IMR-90 (cell line): ENCODE measurements around the gene AK2. TPM values are rescaled to one million over a fixed set of nuclear protein-coding genes. Genes with fewer than 3 reads are reported as not detected.

Experiments
- ATAC-seq: fragments of 200-7000 bp; cut with Tn5 transposase; 2 replicates; pipeline ENCODE4 v1.9.1; 2020; ENCODE audit warnings: low read depth, mild to moderate bottlenecking, moderate library complexity
- BruUV-seq: library from RNA; stranded (reverse); fragments of 400-500 nt; replicated peaks from 2 replicates; lab custom pipeline; 2021; lab: Mats Ljungman, UMichigan
- CTCF ChIA-PET: fragments of 300-600 bp; formaldehyde crosslinking; extraction: SDS; loops from one replicate; lab custom pipeline; 2021; ENCODE audit warnings: antibody characterized with exemption; lab: Yijun Ruan, JAX
- POLR2A ChIA-PET: fragments of 300-600 bp; sonication (Branson Sonifier 250); formaldehyde crosslinking; loops from one replicate; lab custom pipeline; 2022; ENCODE audit warnings: antibody characterized with exemption; ENCODE audit not compliant: unreplicated experiment; lab: Charles Lee
- DNase-seq: peaks from one replicate; pipeline ENCODE4 v3.0.0; 2013
- H2AFZ ChIP-seq: replicated peaks from 2 replicates; pipeline ENCODE3; 2013; ENCODE audit warnings: low read length, mild to moderate bottlenecking; ENCODE audit not compliant: poor library complexity
- H2AK5ac ChIP-seq: 2 replicates; pipeline ENCODE4 v1.6.1; 2013; ENCODE audit warnings: low read depth, low read length, inconsistent platforms
- H2AK9ac ChIP-seq: replicated peaks from 2 replicates; pipeline ENCODE3; 2013; ENCODE audit warnings: mild to moderate bottlenecking, low read depth, low read length, moderate library complexity; ENCODE audit not compliant: poor library complexity
- H2BK120ac ChIP-seq: 2 replicates; pipeline ENCODE4 v1.6.1; 2013; ENCODE audit warnings: low read depth, low read length, inconsistent platforms
- H2BK15ac ChIP-seq: 3 replicates; pipeline ENCODE4 v1.6.1; 2013; ENCODE audit warnings: low read depth, low read length, inconsistent platforms
- H2BK20ac ChIP-seq: 2 replicates; pipeline ENCODE4 v1.6.1; 2013; ENCODE audit warnings: low read depth, mild to moderate bottlenecking, inconsistent platforms, low read length, moderate library complexity
- H2BK5ac ChIP-seq: 2 replicates; pipeline ENCODE4 v1.6.1; 2013; ENCODE audit warnings: mild to moderate bottlenecking, low read depth, low read length, inconsistent platforms; ENCODE audit not compliant: poor library complexity, severe bottlenecking
- H3K14ac ChIP-seq: replicated peaks from 2 replicates; pipeline ENCODE4 v1.6.1; 2013; ENCODE audit warnings: low read depth, low read length, inconsistent platforms
- H3K18ac ChIP-seq: 2 replicates; pipeline ENCODE4 v1.6.1; 2013; ENCODE audit warnings: low read depth, low read length, control low read depth
- H3K23ac ChIP-seq: 2 replicates; pipeline ENCODE4 v1.6.1; 2013; ENCODE audit warnings: low read depth, low read length, inconsistent platforms
- H3K27ac ChIP-seq: 2 replicates; pipeline ENCODE4 v1.5.1; 2013; ENCODE audit warnings: mild to moderate bottlenecking, control low read depth, low read length; ENCODE audit not compliant: insufficient read depth
- H3K27me3 ChIP-seq: 2 replicates; pipeline ENCODE4 v1.6.1; 2013; ENCODE audit warnings: low read length; ENCODE audit not compliant: control insufficient read depth, insufficient read depth
- H3K36me3 ChIP-seq: 2 replicates; pipeline ENCODE4 v1.6.1; 2013; ENCODE audit warnings: low read length, mixed read lengths; ENCODE audit not compliant: control insufficient read depth, insufficient read depth
- H3K4ac ChIP-seq: 2 replicates; pipeline ENCODE4 v1.6.1; 2013; ENCODE audit warnings: low read depth, low read length, inconsistent platforms
- H3K4me1 ChIP-seq: 2 replicates; pipeline ENCODE4 v1.6.1; 2013; ENCODE audit warnings: low read length, mixed read lengths; ENCODE audit not compliant: control insufficient read depth, insufficient read depth
- H3K4me2 ChIP-seq: 2 replicates; pipeline ENCODE4 v1.6.1; 2013; ENCODE audit warnings: low read depth, mild to moderate bottlenecking, control low read depth, low read length, moderate library complexity
- H3K4me3 ChIP-seq: 2 replicates; pipeline ENCODE4 v1.5.1; 2013; ENCODE audit warnings: low read depth, mild to moderate bottlenecking, control low read depth, low read length, moderate library complexity; ENCODE audit not compliant: insufficient read depth
- H3K56ac ChIP-seq: 2 replicates; pipeline ENCODE4 v1.6.1; 2013; ENCODE audit warnings: low read length, inconsistent platforms; ENCODE audit not compliant: insufficient read depth; ENCODE audit errors: extremely low read depth
- H3K79me1 ChIP-seq, 2 experiments: 2 replicates each; pipeline ENCODE4 v1.6.1; 2013; ENCODE audit warnings: low read length in 2 of 2, inconsistent platforms in 1 of 2, low read depth in 1 of 2
- H3K9ac ChIP-seq: 2 replicates; pipeline ENCODE4 v1.6.1; 2013; ENCODE audit warnings: low read depth, low read length, control low read depth
- H3K9me1 ChIP-seq: 2 replicates; pipeline ENCODE4 v1.6.1; 2013; ENCODE audit warnings: low read length, inconsistent platforms; ENCODE audit not compliant: insufficient read depth
- H3K9me3 ChIP-seq: 2 replicates; pipeline ENCODE4 v1.6.1; 2013; ENCODE audit warnings: low read length; ENCODE audit not compliant: control insufficient read depth, insufficient read depth
- H4K20me1 ChIP-seq: 2 replicates; pipeline ENCODE4 v1.6.1; 2013; ENCODE audit warnings: low read length, inconsistent platforms; ENCODE audit not compliant: insufficient read depth
- H4K5ac ChIP-seq: 2 replicates; pipeline ENCODE4 v1.6.1; 2013; ENCODE audit warnings: mild to moderate bottlenecking, low read depth, low read length, control low read depth
- H4K8ac ChIP-seq, 2 experiments: 2 replicates each; pipeline ENCODE4 v1.6.1; 2013; ENCODE audit warnings: low read depth in 2 of 2, low read length in 2 of 2, control low read depth in 1 of 2, inconsistent platforms in 1 of 2
- H4K91ac ChIP-seq: 2 replicates; pipeline ENCODE4 v1.6.1; 2013; ENCODE audit warnings: low read depth, low read length, inconsistent platforms; ENCODE audit not compliant: insufficient read depth
- BHLHE40 ChIP-seq: fragments of 150-350 bp; IDR thresholded peaks from 2 replicates; pipeline ENCODE4 v1.6.1; 2016; ENCODE audit warnings: mild to moderate bottlenecking, low read depth, low read length
- CHD1 ChIP-seq: IDR thresholded peaks from 2 replicates; pipeline ENCODE4 v1.6.1; 2012; ENCODE audit warnings: low read depth, low read length, improper control_type of control experiment
- FOS ChIP-seq: fragments of 150-350 bp; IDR thresholded peaks from 2 replicates; pipeline ENCODE4 v1.6.1; 2016; ENCODE audit warnings: low read depth, low read length
- MAFK ChIP-seq: IDR thresholded peaks from 2 replicates; pipeline ENCODE4 v1.6.1; 2012; ENCODE audit warnings: low read depth, low read length, improper control_type of control experiment
- MAZ ChIP-seq: IDR thresholded peaks from 2 replicates; pipeline ENCODE4 v1.6.1; 2012; ENCODE audit warnings: low read depth, mild to moderate bottlenecking, low read length, improper control_type of control experiment, moderate library complexity, borderline replicate concordance
- MXI1 ChIP-seq: IDR thresholded peaks from 2 replicates; pipeline ENCODE4 v1.6.1; 2012; ENCODE audit warnings: low read depth, mild to moderate bottlenecking, low read length, moderate library complexity, borderline replicate concordance
- NFE2L2 ChIP-seq: fragments of 150-350 bp; IDR thresholded peaks from 2 replicates; pipeline ENCODE4 v1.6.1; 2016; ENCODE audit warnings: low read depth, mild to moderate bottlenecking, low read length
- RAD21 ChIP-seq: IDR thresholded peaks from 2 replicates; pipeline ENCODE4 v1.6.1; 2012; ENCODE audit warnings: low read length, improper control_type of control experiment
- RFX5 ChIP-seq: IDR thresholded peaks from 2 replicates; pipeline ENCODE4 v1.8.0; 2012; ENCODE audit warnings: low read depth, mild to moderate bottlenecking, low read length, moderate library complexity
- SMC3 ChIP-seq: fragments of 150-350 bp; IDR thresholded peaks from 2 replicates; pipeline ENCODE4 v1.6.1; 2016; ENCODE audit warnings: low read depth, mild to moderate bottlenecking, antibody characterized with exemption, low read length, moderate library complexity
- WGBS, 2 experiments: methylation state at CpG; one replicate each; pipeline versions ENCODE4 v1.1.5 to v1.1.7; 2013; ENCODE audit warnings: missing lambda C conversion rate in 2 of 2; ENCODE audit not compliant: insufficient read length in 1 of 2; ENCODE audit errors: extremely low coverage in 2 of 2; 5-methylcytosine and 5-hydroxymethylcytosine counted together
- dilution Hi-C: fragments of 300-500 bp; cut with HindIII; formaldehyde crosslinking; loops from one replicate; pipeline ENCODE4 v1.14.3; 2018; ENCODE audit warnings: low sequenced_read_pairs; ENCODE audit not compliant: unreplicated experiment
- in situ Hi-C: fragments of 300-500 bp; cut with MboI; formaldehyde crosslinking; loops from 3 replicates; pipeline ENCODE4 v1.14.3; 2019; ENCODE audit warnings: low sequenced_read_pairs, inconsistent platforms, mixed read lengths
- intact Hi-C: fragments of 100-400 bp; cut with micrococcal nuclease; formaldehyde crosslinking; loops from 2 replicates; pipeline ENCODE4 v1.10.0; 2022
- polyA plus RNA-seq, 3 experiments: library from polyadenylated mRNA; depleted of rRNA; stranded (reverse); fragments of >200 nt; gene quantifications; 2 replicates each; pipeline ENCODE4 v1.2.3, GENCODE V29; 2012; ENCODE audit warnings: low replicate concordance in 1 of 3
- total RNA-seq: library from RNA; depleted of rRNA; stranded (reverse); fragments of >200 nt; gene quantifications from 2 replicates; pipeline ENCODE4 v1.2.3, GENCODE V29; 2012
- TF ChIP-seq, protein P1 (sequence below): fragments of 150-350 bp; IDR thresholded peaks from 2 replicates; pipeline ENCODE4 v1.6.1; 2016; ENCODE audit warnings: low read depth, mild to moderate bottlenecking, low read length, moderate library complexity, borderline replicate concordance

Gene AK2
- total and polyA plus RNA-seq, 2 of the 4 experiments (the other 2 are of a cell fraction), result 118 to 203 TPM

DNA sequence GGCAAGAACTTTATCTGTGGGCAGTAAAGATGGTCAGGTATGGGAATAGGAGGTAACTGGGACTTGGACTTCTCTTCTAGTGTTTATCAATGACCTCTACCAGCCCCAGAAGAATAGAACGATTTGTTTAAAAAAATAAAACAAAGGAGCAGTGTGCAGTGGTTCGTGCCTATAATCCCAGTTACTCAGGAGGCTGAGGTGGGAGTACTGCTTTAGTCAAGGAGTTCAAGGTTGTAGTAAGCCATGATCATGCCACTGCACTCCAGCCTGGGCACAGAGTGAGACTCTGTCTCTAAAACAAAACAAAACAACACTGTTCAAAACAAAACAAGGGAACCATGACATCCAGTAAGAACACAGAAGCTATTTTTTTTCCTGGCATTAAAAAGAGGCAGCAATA is 76.3 kb downstream of the AK2 start:
- no CpG with 5 or more reads among the region's 2 CpGs for WGBS, 2 experiments
- Histone ChIP-seq H3K79me1 (peaks cover 32 to 52% of the 10 kb centered on the region in 2 experiments), H4K20me1 (peaks cover 31% of the 10 kb centered on the region), H3K4ac (no peak overlapping the region), H2BK20ac (no peak overlapping the region), H4K91ac (no peak overlapping the region), H2BK5ac (no peak overlapping the region), H3K4me1 (peaks cover 10% of the 10 kb centered on the region), H3K23ac (no peak overlapping the region), H3K9me1 (peaks cover 11% of the 10 kb centered on the region), H3K56ac (no peak overlapping the region), H3K4me2 (no peak overlapping the region), H4K5ac (no peak overlapping the region), H2BK120ac (no peak overlapping the region), H3K14ac (no peak overlapping the region), H2AK5ac (no peak overlapping the region), H3K4me3 (no peak overlapping the region), H2BK15ac (no peak overlapping the region), H3K18ac (no peak overlapping the region), H3K27ac (no peak overlapping the region), H3K36me3 (no peaks in the 10 kb centered on the region), H4K8ac (no peak overlapping the region), H2AK9ac (no peak overlapping the region), H3K9ac (no peak overlapping the region), H2AFZ (no peak overlapping the region), H3K9me3 (no peaks in the 10 kb centered on the region), H3K27me3 (no peaks in the 10 kb centered on the region)
- intact Hi-C loops (no loop called here), dilution Hi-C loops (no loop called here), in situ Hi-C loops (no loop called here)
- DNase-seq, result no peak
- ChIA-PET CTCF (no interaction called here), POLR2A (no interaction called here)
- no peak for ATAC-seq
- TF ChIP-seq MAFK, result no peak
- TF ChIP-seq, protein P1, sequence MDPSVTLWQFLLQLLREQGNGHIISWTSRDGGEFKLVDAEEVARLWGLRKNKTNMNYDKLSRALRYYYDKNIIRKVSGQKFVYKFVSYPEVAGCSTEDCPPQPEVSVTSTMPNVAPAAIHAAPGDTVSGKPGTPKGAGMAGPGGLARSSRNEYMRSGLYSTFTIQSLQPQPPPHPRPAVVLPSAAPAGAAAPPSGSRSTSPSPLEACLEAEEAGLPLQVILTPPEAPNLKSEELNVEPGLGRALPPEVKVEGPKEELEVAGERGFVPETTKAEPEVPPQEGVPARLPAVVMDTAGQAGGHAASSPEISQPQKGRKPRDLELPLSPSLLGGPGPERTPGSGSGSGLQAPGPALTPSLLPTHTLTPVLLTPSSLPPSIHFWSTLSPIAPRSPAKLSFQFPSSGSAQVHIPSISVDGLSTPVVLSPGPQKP, result no peak
- TF ChIP-seq RFX5, result no peak
- TF ChIP-seq FOS, result no peak
- no peak for TF ChIP-seq RAD21
- no peak for TF ChIP-seq BHLHE40
- no peak for TF ChIP-seq CHD1
- TF ChIP-seq MAZ, result no peak
- TF ChIP-seq SMC3, result no peak
- TF ChIP-seq NFE2L2, result no peak
- TF ChIP-seq MXI1, result no peak
- no TSS peak for BruUV-seq
